SK-N-MC (cell line): Measurements from ENCODE around the gene DPP7.

ENCODE experiments used
- DNase-seq: peaks from one replicate; pipeline ENCODE4 v3.0.0-alpha.2; 2011; ENCODE audit warnings: low read depth, low spot score
- H3K27ac ChIP-seq: fragments of 200-600 bp; sonication (generic); 2 replicates; pipeline ENCODE4 v1.5.1; 2016; ENCODE audit warnings: mixed run types
- H3K36me3 ChIP-seq: fragments of 200-600 bp; sonication (generic); 2 replicates; pipeline ENCODE4 v1.6.1; 2017; ENCODE audit warnings: antibody characterized with exemption, low read length, mixed read lengths; ENCODE audit not compliant: insufficient read depth
- H3K4me3 ChIP-seq: fragments of 200-600 bp; sonication (generic); 2 replicates; pipeline ENCODE4 v1.5.1; 2016
- H3K9ac ChIP-seq: fragments of 200-600 bp; sonication (generic); 2 replicates; pipeline ENCODE4 v1.8.0; 2017; ENCODE audit warnings: mixed run types, mixed read lengths; ENCODE audit not compliant: insufficient read length
- H3K9me3 ChIP-seq: fragments of 200-600 bp; sonication (generic); 2 replicates; pipeline ENCODE4 v1.6.1; 2017; ENCODE audit warnings: low read depth, mild to moderate bottlenecking, antibody characterized with exemption, low read length, moderate library complexity, mixed read lengths
- EZH2 ChIP-seq: fragments of 200-600 bp; sonication (generic); IDR thresholded peaks from one replicate; pipeline ENCODE4 v1.6.1; 2017; ENCODE audit warnings: antibody characterized with exemption
- FOXP2 ChIP-seq: optimal IDR thresholded peaks from 2 replicates; pipeline ENCODE3; 2011; ENCODE audit warnings: mild to moderate bottlenecking, moderate library complexity; ENCODE audit not compliant: insufficient read depth; ENCODE audit errors: extremely low read length, control extremely low read depth
- POLR2AphosphoS5 ChIP-seq: IDR thresholded peaks from 2 replicates; pipeline ENCODE4 v1.6.1; 2012; ENCODE audit warnings: mild to moderate bottlenecking, low read depth, low read length, borderline replicate concordance

DPP7 gene

DNA sequence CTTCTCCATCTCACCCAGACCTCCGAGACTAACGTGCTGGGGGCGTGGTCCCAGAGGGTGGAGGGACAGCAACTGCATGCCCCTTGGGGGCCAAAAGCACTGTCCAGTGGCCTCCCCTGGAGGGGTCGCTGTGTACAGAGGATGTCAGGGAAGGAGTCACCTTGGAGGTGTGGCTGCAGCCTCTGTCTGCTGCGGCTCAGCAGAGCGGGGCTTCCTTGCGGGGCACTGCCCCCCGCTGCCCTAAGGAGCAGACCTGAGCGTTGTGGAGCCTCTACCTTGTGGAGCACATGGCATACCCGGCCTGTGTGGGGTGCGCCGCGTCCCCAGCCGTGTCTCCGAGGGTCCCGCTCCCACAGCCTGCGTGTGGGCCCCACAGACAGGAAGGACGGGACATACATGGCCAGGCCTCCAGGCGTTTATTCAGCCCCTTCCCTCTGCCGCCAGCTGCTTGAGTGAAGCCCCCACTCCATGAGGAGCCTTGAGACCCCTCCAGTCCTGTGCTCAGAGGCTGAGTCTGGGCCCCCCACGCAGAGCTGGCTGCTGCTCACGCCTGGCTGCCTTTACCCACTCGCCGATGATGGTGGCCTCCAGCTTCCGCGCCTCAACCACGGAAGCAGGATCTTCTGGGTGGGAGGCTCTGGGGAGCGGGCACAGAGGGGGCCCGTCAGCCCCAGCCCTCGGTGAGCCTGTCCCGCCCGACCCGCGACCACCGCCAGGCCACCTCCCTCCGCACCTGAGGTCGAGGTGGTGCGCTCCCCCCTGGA lies 4.2 kb downstream of the DPP7 start:
- no peak overlapping the region for H3K9ac ChIP-seq
- H3K9me3 ChIP-seq, result no peaks in the 10 kb centered on the region
- peaks cover 21% of the 10 kb centered on the region; the same call in 1 of the 2 replicates for H3K36me3 ChIP-seq
- TF ChIP-seq FOXP2 (no peak), POLR2AphosphoS5 (no peak), EZH2 (no peak)
- no peak overlapping the region for H3K27ac ChIP-seq
- DNase-seq, result no peak
- no peak overlapping the region for H3K4me3 ChIP-seq

DNA sequence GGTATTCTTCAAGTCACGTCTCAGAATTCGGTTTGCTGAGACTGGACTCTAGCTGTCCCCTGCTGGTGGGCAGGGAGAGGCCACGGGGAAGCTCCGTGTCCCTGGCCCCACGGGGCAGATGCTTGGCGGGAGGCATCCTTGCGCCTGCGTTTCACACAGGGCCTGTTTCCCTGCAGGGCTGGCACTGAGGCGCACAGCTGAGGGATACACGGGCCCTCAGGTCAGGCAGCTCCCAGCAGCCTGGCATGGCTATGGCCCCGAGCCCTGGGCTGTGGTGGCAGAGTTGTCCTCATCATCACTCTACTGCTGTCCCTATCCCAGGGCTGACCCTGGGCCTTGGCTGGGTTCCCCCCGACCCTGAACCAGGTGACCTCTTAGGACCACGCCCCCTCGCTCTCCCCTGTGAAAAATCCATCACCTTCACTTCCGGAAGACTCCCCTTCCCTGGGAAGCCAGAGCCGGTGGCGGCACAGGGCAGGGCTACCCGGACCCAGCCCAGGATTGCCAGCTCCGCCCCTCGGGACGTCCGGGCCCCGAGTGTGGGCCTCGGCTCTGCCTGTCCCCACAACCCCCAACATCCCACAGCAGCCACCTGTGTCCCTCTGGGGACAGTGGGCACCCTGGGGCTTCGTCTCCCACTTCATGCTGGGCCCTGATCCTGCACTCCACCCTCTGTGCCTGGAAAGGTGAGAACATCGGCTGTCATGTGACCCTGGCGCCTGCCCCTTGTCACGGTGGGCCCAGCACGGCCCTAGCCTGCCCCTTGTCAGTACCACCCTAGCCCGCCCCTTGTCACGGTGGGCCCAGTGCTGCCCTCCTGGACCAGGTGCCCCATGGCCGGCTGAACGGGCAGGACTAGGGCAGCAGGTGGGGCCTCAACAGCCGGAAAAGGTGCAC lies 5.0 kb downstream of the DPP7 start:
- no peak overlapping the region for H3K9ac ChIP-seq
- no peaks in the 10 kb centered on the region for H3K9me3 ChIP-seq
- H3K4me3 ChIP-seq, result no peak overlapping the region
- no peak for DNase-seq
- TF ChIP-seq EZH2, result no peak
- no peak for TF ChIP-seq FOXP2
- no peak for TF ChIP-seq POLR2AphosphoS5
- H3K27ac ChIP-seq, result no peak overlapping the region
- H3K36me3 ChIP-seq, result peaks cover 24% of the 10 kb centered on the region; the same call in 1 of the 2 replicates

- no peak for DNase-seq
- Histone ChIP-seq H3K27ac (no peak overlapping the region), H3K9ac (no peak overlapping the region), H3K9me3 (no peaks in the 10 kb centered on the region), H3K36me3 (peaks cover 28% of the 10 kb centered on the region; the same call in 1 of the 2 replicates), H3K4me3 (no peak overlapping the region)
- TF ChIP-seq FOXP2 (no peak), EZH2 (no peak), POLR2AphosphoS5 (no peak)
These were observed 5.8 kb downstream of the DPP7 start for GRCh38 chr9:137108608-137109249.

DNA sequence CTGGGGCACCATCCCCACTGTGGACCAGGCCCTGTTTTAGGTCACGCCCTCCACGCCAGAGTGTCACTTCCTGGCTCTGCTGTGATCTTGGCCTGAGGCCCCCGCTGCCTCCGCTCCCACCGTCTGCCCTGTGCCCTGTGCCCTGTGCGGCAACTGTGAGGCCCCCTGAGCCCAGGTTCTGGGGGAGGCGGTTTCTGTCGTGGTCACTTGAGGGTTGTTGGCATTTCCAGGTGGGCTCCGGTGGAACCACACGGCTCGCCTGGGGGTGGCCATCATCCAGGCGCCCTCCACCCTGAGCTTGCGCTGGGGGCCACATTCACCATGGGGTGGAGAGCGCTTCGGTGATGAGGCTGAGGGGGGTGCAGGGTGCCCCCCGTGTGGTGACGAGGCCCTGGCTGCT lies 6.6 kb downstream of the DPP7 start:
- no peak overlapping the region for H3K9ac ChIP-seq
- no peak overlapping the region for H3K27ac ChIP-seq
- TF ChIP-seq FOXP2 (no peak), POLR2AphosphoS5 (no peak), EZH2 (no peak)
- H3K4me3 ChIP-seq, result no peak overlapping the region
- no peak for DNase-seq
- H3K9me3 ChIP-seq, result no peaks in the 10 kb centered on the region
- H3K36me3 ChIP-seq, result peaks cover 35% of the 10 kb centered on the region; the same call in 1 of the 2 replicates

- Histone ChIP-seq H3K9ac (no peak overlapping the region), H3K9me3 (no peaks in the 10 kb centered on the region), H3K4me3 (no peak overlapping the region), H3K27ac (no peak overlapping the region), H3K36me3 (peaks cover 36% of the 10 kb centered on the region; the same call in 1 of the 2 replicates)
- TF ChIP-seq EZH2, result no peak
- TF ChIP-seq POLR2AphosphoS5, result no peak
- no peak for TF ChIP-seq FOXP2
- DNase-seq, result no peak
These were observed 7.1 kb downstream of the DPP7 start for GRCh38 chr9:137107312-137107921.

- no peak for TF ChIP-seq POLR2AphosphoS5
- TF ChIP-seq FOXP2, result no peak
- TF ChIP-seq EZH2, result no peak
- Histone ChIP-seq H3K9me3 (no peaks in the 10 kb centered on the region), H3K27ac (no peak overlapping the region), H3K9ac (no peak overlapping the region), H3K36me3 (peaks cover 38% of the 10 kb centered on the region; the same call in 1 of the 2 replicates), H3K4me3 (no peak overlapping the region)
- DNase-seq, result no peak
These were observed 7.8 kb downstream of the DPP7 start for GRCh38 chr9:137106662-137107250.

DNA sequence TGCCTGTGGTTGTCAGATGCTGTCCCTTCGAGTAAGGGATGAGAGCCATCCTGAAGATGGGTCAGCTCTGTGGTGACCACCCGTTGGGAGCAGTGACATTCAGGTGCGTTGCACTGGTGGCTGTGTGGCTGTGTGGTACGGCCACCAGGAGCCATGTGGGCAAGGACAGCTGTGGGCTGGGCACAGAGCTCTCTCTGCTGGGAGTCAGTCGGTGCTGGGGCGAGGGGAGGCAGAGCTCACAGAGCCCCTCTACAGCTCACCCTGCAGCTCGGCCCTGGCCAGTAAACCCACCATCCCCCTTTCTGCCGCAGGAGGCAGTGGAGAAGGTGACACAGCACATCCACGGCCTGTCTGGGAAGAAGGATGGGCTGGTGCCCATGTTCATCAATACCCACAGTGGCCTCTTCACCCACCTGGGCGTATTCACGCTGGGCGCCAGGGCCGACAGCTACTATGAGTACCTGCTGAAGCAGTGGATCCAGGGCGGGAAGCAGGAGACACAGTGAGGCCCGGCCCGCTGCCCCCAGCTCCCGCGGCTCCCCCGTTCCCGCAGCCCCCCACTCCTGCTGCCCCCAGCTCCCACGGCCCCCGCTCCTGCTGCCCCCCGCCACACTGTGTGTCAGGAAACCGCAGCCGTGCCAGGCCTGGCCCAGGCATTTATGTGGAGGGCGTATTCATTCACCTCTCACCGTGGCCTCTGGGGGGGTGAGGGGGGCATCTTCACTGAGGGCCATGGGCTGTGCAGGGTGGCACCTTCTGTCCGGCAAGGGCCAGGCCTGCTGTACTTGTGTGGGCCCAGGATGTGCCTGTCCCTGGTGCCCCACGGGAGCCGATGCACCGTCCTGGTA lies 8.5 kb downstream of the DPP7 start:
- peaks cover 45% of the 10 kb centered on the region for H3K36me3 ChIP-seq
- DNase-seq, result no peak
- no peak for TF ChIP-seq EZH2
- TF ChIP-seq FOXP2, result no peak
- no peak for TF ChIP-seq POLR2AphosphoS5
- H3K9ac ChIP-seq, result no peak overlapping the region
- no peak overlapping the region for H3K4me3 ChIP-seq
- H3K27ac ChIP-seq, result no peak overlapping the region
- no peaks in the 10 kb centered on the region for H3K9me3 ChIP-seq
